IMR-90 (cell line): ENCODE data around the gene NDUFB2.

Experiments used
- BHLHE40 ChIP-seq: fragments of 150-350 bp; IDR thresholded peaks from 2 replicates; pipeline ENCODE4 v1.6.1; 2016; ENCODE audit warnings: mild to moderate bottlenecking, low read depth, low read length
- CEBPB ChIP-seq: IDR thresholded peaks from 2 replicates; pipeline ENCODE4 v1.6.1; 2012; ENCODE audit warnings: low read depth, low read length, improper control_type of control experiment
- FOS ChIP-seq: fragments of 150-350 bp; IDR thresholded peaks from 2 replicates; pipeline ENCODE4 v1.6.1; 2016; ENCODE audit warnings: low read depth, low read length
- MAZ ChIP-seq: IDR thresholded peaks from 2 replicates; pipeline ENCODE4 v1.6.1; 2012; ENCODE audit warnings: low read depth, mild to moderate bottlenecking, low read length, improper control_type of control experiment, moderate library complexity, borderline replicate concordance
- MXI1 ChIP-seq: IDR thresholded peaks from 2 replicates; pipeline ENCODE4 v1.6.1; 2012; ENCODE audit warnings: low read depth, mild to moderate bottlenecking, low read length, moderate library complexity, borderline replicate concordance
- NFE2L2 ChIP-seq: fragments of 150-350 bp; IDR thresholded peaks from 2 replicates; pipeline ENCODE4 v1.6.1; 2016; ENCODE audit warnings: low read depth, mild to moderate bottlenecking, low read length
- POLR2A ChIP-seq: IDR thresholded peaks from 2 replicates; pipeline ENCODE4 v1.6.1; 2012; ENCODE audit warnings: mild to moderate bottlenecking, low read depth, low read length
- RAD21 ChIP-seq: IDR thresholded peaks from 2 replicates; pipeline ENCODE4 v1.6.1; 2012; ENCODE audit warnings: low read length, improper control_type of control experiment
- TF ChIP-seq, protein P1 (sequence below): conservative IDR thresholded peaks from 2 replicates; pipeline ENCODE4 v1.5.1; 2012; ENCODE audit warnings: mild to moderate bottlenecking, low read depth, low read length, improper control_type of control experiment

DNA sequence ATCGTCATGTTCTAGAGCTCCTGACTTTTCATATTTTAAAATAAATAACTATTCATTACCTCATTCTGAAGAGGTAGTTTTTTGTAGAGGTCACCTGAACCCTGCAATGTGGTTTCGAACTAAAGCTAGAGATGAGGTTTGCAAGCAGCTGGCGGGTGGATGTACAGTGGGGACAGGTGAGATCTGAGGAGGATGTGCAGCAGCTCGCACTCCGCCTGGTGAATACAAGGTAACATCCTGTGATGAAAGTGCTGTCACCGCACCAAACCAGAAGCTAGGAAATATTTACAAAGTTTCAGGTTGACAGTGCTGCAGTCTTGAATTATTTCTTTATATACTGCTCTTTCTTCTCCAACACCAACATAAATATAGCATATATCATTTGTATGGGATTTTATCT is 26.5 kb downstream of the NDUFB2 start:
- TF ChIP-seq, protein P1, sequence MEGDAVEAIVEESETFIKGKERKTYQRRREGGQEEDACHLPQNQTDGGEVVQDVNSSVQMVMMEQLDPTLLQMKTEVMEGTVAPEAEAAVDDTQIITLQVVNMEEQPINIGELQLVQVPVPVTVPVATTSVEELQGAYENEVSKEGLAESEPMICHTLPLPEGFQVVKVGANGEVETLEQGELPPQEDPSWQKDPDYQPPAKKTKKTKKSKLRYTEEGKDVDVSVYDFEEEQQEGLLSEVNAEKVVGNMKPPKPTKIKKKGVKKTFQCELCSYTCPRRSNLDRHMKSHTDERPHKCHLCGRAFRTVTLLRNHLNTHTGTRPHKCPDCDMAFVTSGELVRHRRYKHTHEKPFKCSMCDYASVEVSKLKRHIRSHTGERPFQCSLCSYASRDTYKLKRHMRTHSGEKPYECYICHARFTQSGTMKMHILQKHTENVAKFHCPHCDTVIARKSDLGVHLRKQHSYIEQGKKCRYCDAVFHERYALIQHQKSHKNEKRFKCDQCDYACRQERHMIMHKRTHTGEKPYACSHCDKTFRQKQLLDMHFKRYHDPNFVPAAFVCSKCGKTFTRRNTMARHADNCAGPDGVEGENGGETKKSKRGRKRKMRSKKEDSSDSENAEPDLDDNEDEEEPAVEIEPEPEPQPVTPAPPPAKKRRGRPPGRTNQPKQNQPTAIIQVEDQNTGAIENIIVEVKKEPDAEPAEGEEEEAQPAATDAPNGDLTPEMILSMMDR: no peak
- TF ChIP-seq POLR2A (no peak), MAZ (no peak), BHLHE40 (no peak), NFE2L2 (no peak), MXI1 (no peak), FOS (no peak), CEBPB (no peak), RAD21 (no peak)
